ENCODE results near the gene MEIS3.
"Not testable (repeated sequence)": the region's sequence is repeated elsewhere in the genome, so short reads cannot be mapped to it uniquely, and the experiment has no call there.

The MEIS3 gene

GRCh38 chr19:47416643-47416985 lies 2.7 kb downstream of the MEIS3 start:
- DNase-seq (ENCODE audit: low read depth) = no peak

GRCh38 chr19:47415953-47416642 lies 3.2 kb downstream of the MEIS3 start:
- no peak for DNase-seq (ENCODE audit: low read depth)

GRCh38 chr19:47414469-47414868 lies 4.9 kb downstream of the MEIS3 start:
- DNase-seq (ENCODE audit: low read depth) = no peak

GRCh38 chr19:47413941-47414340 lies 5.4 kb downstream of the MEIS3 start:
- DNase-seq (ENCODE audit: low read depth) = no peak

GRCh38 chr19:47411696-47412095 lies 7.6 kb downstream of the MEIS3 start:
- not testable (repeated sequence) for DNase-seq (ENCODE audit: low read depth)

- DNase-seq (ENCODE audit: low read depth) = no peak
Measured at GRCh38 chr19:47411101-47411500, 8.2 kb downstream of the MEIS3 start.

GRCh38 chr19:47408156-47408938 lies 11.0 kb downstream of the MEIS3 start:
- no peak for DNase-seq (ENCODE audit: low read depth)

GRCh38 chr19:47407417-47407774 lies 11.9 kb downstream of the MEIS3 start:
- no peak for DNase-seq (ENCODE audit: low read depth)

GRCh38 chr19:47406711-47407416 lies 12.5 kb downstream of the MEIS3 start:
- no peak for DNase-seq (ENCODE audit: low read depth)

- no peak for DNase-seq (ENCODE audit: low read depth)
Measured at GRCh38 chr19:47405854-47406417, 13.4 kb downstream of the MEIS3 start.

GRCh38 chr19:47405197-47405550 lies 14.2 kb downstream of the MEIS3 start:
- DNase-seq (ENCODE audit: low read depth) = no peak

- no peak for DNase-seq (ENCODE audit: low read depth)
Measured at GRCh38 chr19:47404334-47405196, 14.8 kb downstream of the MEIS3 start.

GRCh38 chr19:47402504-47402903 lies 16.8 kb downstream of the MEIS3 start:
- no peak for DNase-seq (ENCODE audit: low read depth)

- DNase-seq (ENCODE audit: low read depth) = no peak
Measured at GRCh38 chr19:47398707-47399597, 20.4 kb downstream of the MEIS3 start.

GRCh38 chr19:47391510-47392223 lies 27.7 kb downstream of the MEIS3 start:
- peak; percentile 50 for DNase-seq (ENCODE audit: low read depth)

GRCh38 chr19:47390533-47391488 lies 28.5 kb downstream of the MEIS3 start:
- no peak for DNase-seq (ENCODE audit: low read depth)

GRCh38 chr19:47389150-47389556 lies 30.2 kb downstream of the MEIS3 start:
- DNase-seq (ENCODE audit: low read depth) = peak; percentile 40

GRCh38 chr19:47388721-47389120 lies 30.6 kb downstream of the MEIS3 start:
- not testable (repeated sequence) for DNase-seq (ENCODE audit: low read depth)

GRCh38 chr19:47387623-47388022 lies 31.7 kb downstream of the MEIS3 start:
- DNase-seq (ENCODE audit: low read depth) = not testable (repeated sequence)
